AG08395 (cell line): Measurements from ENCODE around the gene PI4KA.
"Not testable (repeated sequence)": the region's sequence is repeated elsewhere in the genome, so short reads cannot be mapped to it uniquely, and the experiment has no call there.

Experiments used
- DNase-seq: peaks from one replicate; pipeline ENCODE4 v3.0.0; 2012; ENCODE audit warnings: mixed read lengths, low spot score

Gene PI4KA

GRCh38 chr22:20664594-20664959, 194.0 kb downstream of the PI4KA start:
- DNase-seq = no peak

GRCh38 chr22:20663941-20664593, 194.5 kb downstream of the PI4KA start:
- DNase-seq = no peak

GRCh38 chr22:20663137-20663828, 195.3 kb downstream of the PI4KA start:
- no peak for DNase-seq

- DNase-seq = not testable (repeated sequence)
These were observed 196.0 kb downstream of the PI4KA start for GRCh38 chr22:20662524-20663036.

DNA sequence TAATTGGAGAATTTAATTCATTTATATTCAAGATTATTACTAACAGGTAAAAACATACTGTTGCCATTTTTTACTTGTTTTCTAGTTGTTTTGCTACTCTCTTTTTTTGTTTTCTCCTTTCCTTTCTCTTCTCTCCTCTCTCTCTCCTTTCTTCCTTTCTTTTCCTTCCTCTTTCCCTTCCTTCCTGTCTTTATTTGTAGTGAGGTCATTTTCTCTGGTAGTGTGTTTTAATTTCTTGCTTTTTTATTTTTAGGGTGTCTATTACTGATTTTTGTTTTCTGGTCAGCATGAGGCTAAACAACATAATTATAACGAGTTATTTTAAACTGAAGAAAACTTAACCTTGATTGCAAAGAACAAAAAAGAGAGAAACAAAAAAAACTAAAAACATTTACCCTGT, 197.1 kb downstream of the PI4KA start:
- no peak for DNase-seq

GRCh38 chr22:20660441-20661054, 198.1 kb downstream of the PI4KA start:
- DNase-seq = no peak

- DNase-seq = no peak
These were observed 198.7 kb downstream of the PI4KA start for GRCh38 chr22:20659920-20660319.

DNA sequence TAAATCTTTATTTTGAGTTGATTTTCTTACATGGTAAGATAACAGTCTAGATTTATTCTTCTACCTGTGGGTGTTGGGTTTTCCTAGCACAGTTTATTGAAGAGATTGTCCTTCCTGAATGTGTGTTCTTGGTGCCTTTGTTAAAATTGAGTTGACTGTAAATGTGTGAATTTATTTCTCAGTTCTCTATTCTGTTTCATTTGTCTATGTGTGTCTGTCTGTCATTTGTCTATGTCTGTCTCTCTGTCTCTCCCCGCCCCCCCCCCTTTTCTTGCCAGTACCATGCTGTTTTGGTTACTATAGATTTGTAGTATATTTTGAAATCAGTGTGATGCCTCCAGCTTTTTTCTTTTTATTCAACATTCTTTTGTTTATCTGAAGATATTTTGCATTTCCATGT, 199.4 kb downstream of the PI4KA start:
- no peak for DNase-seq

GRCh38 chr22:20658433-20659222, 200.0 kb downstream of the PI4KA start:
- no peak for DNase-seq

DNA sequence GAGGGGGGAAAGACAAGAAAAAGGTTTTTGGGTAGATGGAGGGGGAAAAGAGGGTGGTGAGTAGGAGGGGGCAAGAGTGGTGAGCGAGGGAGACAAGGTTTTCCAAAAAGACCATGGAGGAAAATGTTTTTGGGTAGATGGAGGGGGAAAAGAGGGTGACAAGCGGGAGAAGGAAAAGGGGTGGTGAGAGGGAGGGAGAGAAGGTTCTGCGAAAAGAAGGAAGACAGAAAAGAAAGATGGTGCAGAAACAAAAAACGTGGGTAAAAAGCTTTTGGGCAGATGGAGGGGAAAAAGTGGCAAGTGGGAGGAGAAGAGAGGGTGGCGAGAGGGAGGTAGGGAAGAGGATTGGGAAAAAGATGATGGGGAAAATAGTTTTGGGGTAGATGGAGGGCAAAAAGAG, 200.6 kb downstream of the PI4KA start:
- no peak for DNase-seq
